Heart left ventricle (tissue), 13 donors: ENCODE data around the gene SSH2.

Experiments
- POLR2A ChIP-seq, 2 donors: fragments of 450-650 bp; IDR thresholded peaks; one replicate each; pipeline ENCODE4 v1.6.1; 2017; ENCODE audit warnings: antibody characterized with exemption in 2 of 2, mild to moderate bottlenecking in 2 of 2, moderate library complexity in 2 of 2
- TF ChIP-seq, protein P1 (sequence below), 12 donors: fragments of 200-600 bp; sonication (generic) in 4 of 12; IDR thresholded peaks; one replicate each; pipeline versions ENCODE4 v1.5.0 to v1.8.0; 2018 to 2022; ENCODE audit warnings: antibody characterized with exemption in 12 of 12, mild to moderate bottlenecking in 5 of 12
- donor health status: ischemic (EF 13 %, LVEDD 7.1; RV severe dilation, severe dysfunction).
- donor health status: DM: no; HTN: yes; CAD: no.
- donor health status: DM: no; HTN: no; CAD: no.
- donor health status: ischemic (EF 25% LVEDD 6.9; RV normal size, moderate dysfunction).
- donor health status: ischemic (EF 25% LVEDD 5.7; RV mildly dilated, moderate dysfunction).
- donor health status: ischemic (EF 35%, LVEDD 5.7; RV mildly dilated, moderate dysfunction).
- donor health status: nonischemic (EF 11% LVEDD 7.7; RV severe dilation, severe dysfunction).
- donor health status: DM: yes; HTN: yes; CAD: no.
- donor health status: PGD.
- donor health status: ischemic (EF 29% LVEDD 5.4; RV normal size, mild dysfunction).
- donor health status: nonischemic (EF 23%, LVEDD 6.1; RV moderate dilation, normal function).

DNA sequence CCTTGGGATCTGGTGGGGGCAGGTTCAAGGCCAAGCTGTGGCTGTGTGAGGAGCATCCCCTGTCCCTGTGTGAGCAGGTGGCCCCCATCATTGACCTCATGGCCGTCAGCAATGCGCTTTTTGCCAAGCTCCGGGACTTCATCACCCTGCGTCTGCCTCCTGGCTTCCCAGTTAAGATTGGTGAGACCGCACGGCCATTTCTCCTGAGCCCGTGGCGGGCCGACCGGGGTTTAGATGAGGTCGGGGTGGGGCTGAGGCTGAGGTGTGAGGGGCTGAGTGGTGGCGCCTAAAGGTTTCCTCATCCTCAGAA is 318.0 kb downstream of the SSH2 start:
- TF ChIP-seq, protein P1, sequence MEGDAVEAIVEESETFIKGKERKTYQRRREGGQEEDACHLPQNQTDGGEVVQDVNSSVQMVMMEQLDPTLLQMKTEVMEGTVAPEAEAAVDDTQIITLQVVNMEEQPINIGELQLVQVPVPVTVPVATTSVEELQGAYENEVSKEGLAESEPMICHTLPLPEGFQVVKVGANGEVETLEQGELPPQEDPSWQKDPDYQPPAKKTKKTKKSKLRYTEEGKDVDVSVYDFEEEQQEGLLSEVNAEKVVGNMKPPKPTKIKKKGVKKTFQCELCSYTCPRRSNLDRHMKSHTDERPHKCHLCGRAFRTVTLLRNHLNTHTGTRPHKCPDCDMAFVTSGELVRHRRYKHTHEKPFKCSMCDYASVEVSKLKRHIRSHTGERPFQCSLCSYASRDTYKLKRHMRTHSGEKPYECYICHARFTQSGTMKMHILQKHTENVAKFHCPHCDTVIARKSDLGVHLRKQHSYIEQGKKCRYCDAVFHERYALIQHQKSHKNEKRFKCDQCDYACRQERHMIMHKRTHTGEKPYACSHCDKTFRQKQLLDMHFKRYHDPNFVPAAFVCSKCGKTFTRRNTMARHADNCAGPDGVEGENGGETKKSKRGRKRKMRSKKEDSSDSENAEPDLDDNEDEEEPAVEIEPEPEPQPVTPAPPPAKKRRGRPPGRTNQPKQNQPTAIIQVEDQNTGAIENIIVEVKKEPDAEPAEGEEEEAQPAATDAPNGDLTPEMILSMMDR (IDR thresholded peaks at IDR 0.05): no peak
- TF ChIP-seq POLR2A (IDR thresholded peaks at IDR 0.05): no peak
